Uterus (tissue), 4 donors: ENCODE data around the gene NRXN3. TPM values are rescaled to one million over a fixed set of nuclear protein-coding genes. Genes with fewer than 3 reads are reported as not detected.

Experiments used
- DNase-seq, 2 donors: peaks; one replicate each; pipeline ENCODE4 v3.0.0-alpha.2; 2019 to 2020
- H3K27ac ChIP-seq, 2 donors: fragments of 200-600 bp; sonication (generic); 1 replicate in 1 of 2; 2 replicates in 1 of 2; pipeline ENCODE4 v1.5.1; 2016 to 2018
- H3K27me3 ChIP-seq, 2 donors: fragments of 200-600 bp; sonication (generic); one replicate each; pipeline ENCODE4 v1.5.1; 2018 to 2019; ENCODE audit warnings: control low read depth in 1 of 2
- H3K36me3 ChIP-seq, 2 donors: fragments of 200-600 bp; sonication (generic); one replicate each; pipeline ENCODE4 v1.5.1; 2019; ENCODE audit warnings: control low read depth in 1 of 2
- H3K4me1 ChIP-seq, 2 donors: fragments of 200-600 bp; sonication (generic); one replicate each; pipeline ENCODE4 v1.5.1; 2018 to 2019; ENCODE audit warnings: control low read depth in 1 of 2
- H3K4me3 ChIP-seq, 2 donors: fragments of 200-600 bp; sonication (generic); 1 replicate in 1 of 2; 2 replicates in 1 of 2; pipeline ENCODE4 v1.5.1; 2018 to 2019; ENCODE audit warnings: mild to moderate bottlenecking in 1 of 2
- H3K9me3 ChIP-seq, 2 donors: fragments of 200-600 bp; sonication (generic); one replicate each; pipeline ENCODE4 v1.5.1; 2019; ENCODE audit warnings: control low read depth in 1 of 2
- CTCF ChIP-seq, 4 experiments: fragments of 200-600 bp in 2 of 4; fragments of 450-650 bp in 2 of 4; sonication (generic) in 2 of 4; IDR thresholded peaks; one replicate each; pipeline ENCODE4 v1.5.1; 2016 to 2019; ENCODE audit warnings: antibody characterized with exemption in 4 of 4, mild to moderate bottlenecking in 2 of 4, moderate library complexity in 1 of 4
- POLR2A ChIP-seq, 2 donors: fragments of 450-650 bp; IDR thresholded peaks; one replicate each; pipeline ENCODE4 v1.6.1; 2016; ENCODE audit warnings: antibody characterized with exemption in 2 of 2, mild to moderate bottlenecking in 1 of 2, moderate library complexity in 1 of 2
- intact Hi-C: fragments of 100-400 bp; cut with DNase I; formaldehyde crosslinking; loops from one replicate; pipeline ENCODE4 v1.15.1; 2023; ENCODE audit warnings: low total_unique reads
- total RNA-seq, 4 donors: library from RNA; depleted of rRNA in 3 of 4; stranded (reverse); fragments of >200 nt in 3 of 4; gene quantifications; one replicate each; pipeline versions ENCODE4 v1.1.0 to v1.2.4, GENCODE V29; 2014 to 2023
- donor health status: DM: yes; HTN: yes; CAD: no.

Gene NRXN3
- total RNA-seq, 4 donors from 2014 or later = 2.9 to 17.0 (median 4.4) TPM

GRCh38 chr14:79407572-79407971, 1237.4 kb downstream of the NRXN3 start:
- Histone ChIP-seq H3K27me3 (no peaks in the 10 kb centered on the region), H3K4me3 (no peak overlapping the region), H3K36me3 (no peaks in the 10 kb centered on the region), H3K9me3 (no peaks in the 10 kb centered on the region), H3K4me1 (no peaks in the 10 kb centered on the region), H3K27ac (no peak overlapping the region)
- intact Hi-C loops = no loop called here
- no peak for TF ChIP-seq CTCF (IDR thresholded peaks at IDR 0.05)
- TF ChIP-seq POLR2A (IDR thresholded peaks at IDR 0.05) = no peak
- DNase-seq = no peak

- no peak overlapping the region for H3K4me3 ChIP-seq
- intact Hi-C loops = no loop called here
- no peak overlapping the region for H3K27ac ChIP-seq
- DNase-seq = no peak
- H3K4me1 ChIP-seq = no peaks in the 10 kb centered on the region
- no peaks in the 10 kb centered on the region for H3K36me3 ChIP-seq
- TF ChIP-seq CTCF (IDR thresholded peaks at IDR 0.05) = no peak
- no peak for TF ChIP-seq POLR2A (IDR thresholded peaks at IDR 0.05)
- H3K9me3 ChIP-seq = no peaks in the 10 kb centered on the region
- H3K27me3 ChIP-seq = no peaks in the 10 kb centered on the region
Measured at GRCh38 chr14:79408696-79409095, 1238.5 kb downstream of the NRXN3 start.

GRCh38 chr14:79411403-79412174, 1241.4 kb downstream of the NRXN3 start:
- H3K27ac ChIP-seq = no peak overlapping the region
- H3K9me3 ChIP-seq = no peaks in the 10 kb centered on the region
- no peaks in the 10 kb centered on the region for H3K36me3 ChIP-seq
- DNase-seq = no peak
- intact Hi-C loops = no loop called here
- no peaks in the 10 kb centered on the region for H3K27me3 ChIP-seq
- H3K4me1 ChIP-seq = no peaks in the 10 kb centered on the region
- TF ChIP-seq POLR2A (IDR thresholded peaks at IDR 0.05) (no peak), CTCF (IDR thresholded peaks at IDR 0.05) (no peak)
- no peak overlapping the region for H3K4me3 ChIP-seq

GRCh38 chr14:79412822-79413221, 1242.6 kb downstream of the NRXN3 start:
- intact Hi-C loops = no loop called here
- Histone ChIP-seq H3K4me1 (no peaks in the 10 kb centered on the region), H3K36me3 (no peaks in the 10 kb centered on the region), H3K4me3 (no peak overlapping the region), H3K9me3 (no peaks in the 10 kb centered on the region), H3K27me3 (no peaks in the 10 kb centered on the region), H3K27ac (no peak overlapping the region)
- no peak for DNase-seq
- TF ChIP-seq POLR2A (IDR thresholded peaks at IDR 0.05) = no peak
- no peak for TF ChIP-seq CTCF (IDR thresholded peaks at IDR 0.05)

- no peaks in the 10 kb centered on the region for H3K36me3 ChIP-seq
- H3K9me3 ChIP-seq = no peaks in the 10 kb centered on the region
- H3K4me1 ChIP-seq = no peaks in the 10 kb centered on the region
- TF ChIP-seq CTCF (IDR thresholded peaks at IDR 0.05) (no peak), POLR2A (IDR thresholded peaks at IDR 0.05) (no peak)
- no peak for DNase-seq
- no peak overlapping the region for H3K27ac ChIP-seq
- no peaks in the 10 kb centered on the region for H3K27me3 ChIP-seq
- intact Hi-C loops = no loop called here
- no peak overlapping the region for H3K4me3 ChIP-seq
Measured at GRCh38 chr14:79413734-79414428, 1243.7 kb downstream of the NRXN3 start.
